Measurements from ENCODE around the gene COL19A1.

Gene COL19A1

DNA sequence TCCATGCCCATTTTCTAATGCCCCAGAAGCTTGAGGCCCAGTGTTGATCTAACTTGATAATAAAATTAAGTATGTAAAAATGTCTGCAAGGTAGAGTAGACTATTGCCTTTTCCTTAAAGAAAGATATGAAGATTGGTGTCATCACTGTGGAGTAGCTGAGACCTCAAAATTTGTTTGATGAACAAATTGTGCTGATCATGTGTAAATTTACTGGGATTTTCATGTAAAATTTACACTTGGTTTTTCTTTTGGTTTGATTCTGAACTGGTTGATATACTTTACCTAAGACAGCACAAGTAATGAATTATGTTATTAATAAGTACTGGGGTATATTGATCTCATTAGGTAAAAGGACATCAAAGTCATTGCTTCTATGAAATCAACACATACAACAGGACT lies 207.3 kb downstream of the COL19A1 start:
- DNase-seq = no peak

DNA sequence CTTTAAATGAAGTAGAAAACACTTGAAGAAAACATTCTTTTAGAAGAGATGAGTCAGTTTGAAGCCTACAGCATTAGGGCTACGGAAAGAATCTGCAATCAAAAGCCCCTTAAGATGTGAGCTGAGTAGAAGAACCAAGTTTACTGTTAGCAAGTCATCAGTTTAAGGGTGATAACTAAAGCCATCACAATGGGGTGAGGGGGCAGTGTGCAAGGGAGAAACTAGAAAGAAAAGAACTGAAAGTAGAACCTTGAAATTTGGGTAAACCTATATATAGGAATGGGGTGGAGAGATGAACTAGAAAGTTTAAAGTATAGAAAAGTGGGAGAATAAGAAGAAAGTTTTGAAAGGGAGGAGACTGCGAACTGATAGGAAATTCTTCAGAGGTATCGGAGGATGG lies 212.9 kb downstream of the COL19A1 start:
- DNase-seq = no peak

DNA sequence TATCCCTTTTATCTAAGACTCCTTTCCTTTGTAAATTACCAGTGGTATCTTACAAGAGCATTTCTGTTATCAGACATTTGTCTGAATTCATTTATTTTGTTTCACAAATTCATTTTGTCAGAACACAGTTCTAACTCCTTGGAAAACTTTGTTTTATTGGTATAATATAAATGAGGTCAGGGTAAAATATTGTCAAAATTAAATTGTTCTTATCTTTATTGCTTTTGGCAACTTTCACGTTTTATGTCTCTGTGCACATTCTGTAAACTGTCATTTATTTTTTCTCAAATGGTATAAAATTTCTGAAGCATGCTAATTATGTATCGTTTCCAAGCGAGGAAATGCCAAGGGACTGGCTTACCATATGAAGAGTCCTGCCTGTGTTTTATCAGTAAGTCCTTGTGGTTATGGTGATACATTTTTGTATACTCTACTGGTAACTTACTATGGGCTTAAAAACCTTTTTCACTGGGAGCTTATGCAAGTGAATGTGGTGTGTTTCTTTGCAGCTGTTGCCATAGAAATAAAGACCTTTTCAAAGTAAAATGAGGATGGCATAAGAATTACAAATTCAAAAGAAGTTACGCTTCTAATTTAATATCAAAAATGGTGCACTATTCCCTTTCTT lies 214.2 kb downstream of the COL19A1 start:
- DNase-seq = no peak

- DNase-seq = no peak
Measured at GRCh38 chr6:70082830-70083229, 216.5 kb downstream of the COL19A1 start.

- DNase-seq = no peak
Measured at GRCh38 chr6:70086806-70087205, 220.4 kb downstream of the COL19A1 start.

DNA sequence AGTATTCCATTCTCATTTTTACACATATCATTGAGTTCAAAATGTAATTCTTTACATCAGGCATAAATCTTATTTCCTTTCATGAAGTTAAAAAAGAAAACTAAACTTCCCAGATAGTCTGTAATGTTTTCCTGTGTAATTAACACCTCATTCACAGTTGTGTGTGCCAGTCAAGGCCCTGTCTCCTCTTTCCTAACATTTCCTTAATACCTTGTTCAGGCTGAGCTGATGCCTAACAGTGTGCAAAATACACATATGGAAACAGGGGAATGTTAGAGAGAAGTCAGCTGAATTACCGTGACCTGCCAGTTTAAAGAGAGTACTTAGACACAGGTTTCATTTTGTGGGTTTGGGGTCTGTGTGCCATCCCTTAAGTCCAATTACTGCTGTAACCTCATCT lies 227.8 kb downstream of the COL19A1 start:
- DNase-seq = no peak

- no peak for DNase-seq
Measured at GRCh38 chr6:70099732-70100131, 233.4 kb downstream of the COL19A1 start.

GRCh38 chr6:70103798-70104197 lies 237.4 kb downstream of the COL19A1 start:
- peak; percentile 63 for DNase-seq

- peak; percentile 76 for DNase-seq
Measured at GRCh38 chr6:70107852-70108629, 241.7 kb downstream of the COL19A1 start.

GRCh38 chr6:70110126-70111022 lies 244.0 kb downstream of the COL19A1 start:
- DNase-seq = no peak

- DNase-seq = no peak
Measured at GRCh38 chr6:70111737-70112136, 245.4 kb downstream of the COL19A1 start.

GRCh38 chr6:70112716-70113115 lies 246.4 kb downstream of the COL19A1 start:
- no peak for DNase-seq

- DNase-seq = no peak
Measured at GRCh38 chr6:70113171-70113570, 246.8 kb downstream of the COL19A1 start.

- no peak for DNase-seq
Measured at GRCh38 chr6:70118670-70119069, 252.3 kb downstream of the COL19A1 start.

DNA sequence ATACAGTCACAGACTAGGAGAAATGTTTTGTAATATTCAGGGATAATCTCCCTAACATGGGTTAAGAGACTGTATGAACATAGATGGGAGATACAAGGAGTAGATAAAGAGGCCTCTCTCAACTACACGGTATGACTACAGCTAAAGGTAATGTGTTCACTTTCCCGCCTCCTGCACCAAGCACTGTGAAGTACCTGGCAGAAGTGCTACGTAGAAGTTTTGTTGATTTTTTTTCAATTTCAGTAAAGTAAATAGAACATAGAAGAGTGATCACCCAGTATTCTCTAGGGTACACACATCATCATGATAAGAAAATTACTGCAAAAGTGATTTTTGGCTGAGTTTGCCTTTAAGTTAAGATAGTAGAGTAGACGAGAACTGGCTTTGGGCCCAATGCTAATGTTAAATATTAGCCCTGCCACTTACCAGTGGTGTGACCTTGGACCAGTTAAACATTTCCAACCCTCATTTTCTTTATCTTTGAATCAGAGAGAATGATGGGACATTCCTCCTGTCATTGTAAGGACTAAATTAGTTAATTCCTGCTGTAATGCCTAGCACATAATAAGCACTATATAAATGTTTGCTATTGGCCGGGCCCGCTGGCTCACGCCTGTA lies 253.0 kb downstream of the COL19A1 start:
- DNase-seq = no peak

GRCh38 chr6:70124443-70124842 lies 258.1 kb downstream of the COL19A1 start:
- no peak for DNase-seq

DNA sequence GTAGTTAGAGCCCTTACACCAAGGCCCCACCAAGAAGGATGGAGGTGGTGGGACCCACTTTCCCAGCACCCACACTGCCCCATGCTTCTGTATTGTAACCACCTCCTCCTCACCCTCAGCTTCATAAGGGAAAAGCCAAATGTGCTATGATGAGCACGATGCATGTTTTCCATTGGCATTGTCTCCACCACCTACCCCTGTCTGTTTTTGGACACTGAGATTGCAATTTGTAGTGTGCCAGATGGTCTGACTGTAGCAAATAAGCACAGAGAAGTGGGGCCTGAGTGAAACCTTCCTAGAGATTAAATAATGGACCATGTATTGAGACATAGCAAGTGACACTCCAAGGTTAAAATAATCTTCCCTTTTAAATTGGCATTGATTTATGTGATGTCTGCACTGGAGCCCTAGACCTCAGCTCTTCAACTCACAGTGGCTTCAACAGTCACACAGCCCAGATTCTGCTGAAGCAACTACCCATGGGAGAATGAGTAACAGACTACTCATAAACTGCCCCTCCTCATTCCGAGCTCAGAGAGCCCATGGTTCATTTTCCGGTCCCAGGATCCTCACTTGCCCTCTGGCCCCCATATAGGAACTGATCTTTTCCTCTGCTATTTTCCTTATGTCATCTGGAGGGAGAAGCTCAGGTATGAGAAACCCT lies 258.7 kb downstream of the COL19A1 start:
- DNase-seq = no peak

- DNase-seq = no peak
Measured at GRCh38 chr6:70125602-70126001, 259.2 kb downstream of the COL19A1 start.

DNA sequence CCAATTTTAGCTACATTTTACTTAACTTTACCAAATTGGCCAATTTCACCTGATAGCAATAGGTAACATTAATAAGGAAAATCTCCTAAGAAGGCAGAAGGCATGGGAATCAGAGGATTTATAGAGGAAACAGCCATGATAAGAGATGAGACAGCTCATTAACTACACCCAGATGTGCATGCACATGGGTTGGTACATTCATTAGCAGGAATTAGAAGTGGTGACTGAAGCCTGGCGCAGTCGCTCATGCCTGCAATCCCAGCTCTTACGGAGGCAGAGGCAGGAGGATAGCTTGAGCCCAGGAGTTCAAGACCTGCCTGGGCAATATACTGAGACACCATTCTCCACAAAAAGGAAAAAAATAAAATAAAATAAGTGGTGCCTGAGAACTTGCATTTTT lies 263.0 kb downstream of the COL19A1 start:
- no peak for DNase-seq

DNA sequence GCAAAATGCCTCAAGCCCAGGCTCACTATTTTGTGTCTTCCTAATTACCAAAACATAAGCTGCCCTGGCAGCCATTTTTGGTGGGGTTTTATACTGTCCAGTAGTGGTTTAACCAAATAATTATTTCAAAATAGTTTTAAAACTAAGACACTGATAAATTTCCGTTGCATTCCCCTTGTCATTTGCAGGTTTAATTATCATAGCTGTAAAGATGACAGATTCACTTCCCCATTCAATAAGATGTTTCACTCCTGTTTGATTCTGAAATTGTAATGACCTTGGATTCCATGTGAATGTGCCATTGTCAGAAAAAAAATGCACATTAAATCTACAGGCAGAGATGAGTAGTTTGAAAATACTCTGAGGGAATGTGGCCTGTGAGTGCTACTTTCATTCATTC lies 264.5 kb downstream of the COL19A1 start:
- DNase-seq = no peak

- peak; percentile 14 for DNase-seq
Measured at GRCh38 chr6:70131528-70131927, 265.2 kb downstream of the COL19A1 start.

DNA sequence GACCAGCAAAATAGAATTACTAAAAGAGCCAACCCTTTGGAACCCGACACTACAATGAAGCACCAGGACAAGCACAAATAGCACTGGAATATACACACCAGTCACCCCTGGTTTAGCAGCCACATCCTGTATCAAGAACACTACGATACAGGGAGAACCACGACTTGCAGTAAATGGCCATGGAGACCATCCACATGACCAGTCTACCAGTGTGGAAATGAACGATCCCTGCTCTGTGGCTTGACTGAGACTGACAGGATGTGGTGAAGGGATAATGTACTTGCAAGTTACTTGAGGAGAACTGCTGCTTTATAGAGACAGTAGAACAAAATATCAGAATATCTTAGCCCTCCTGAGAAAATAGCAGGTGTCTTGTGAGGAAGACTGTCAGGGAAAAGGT lies 266.9 kb downstream of the COL19A1 start:
- DNase-seq = no peak

DNA sequence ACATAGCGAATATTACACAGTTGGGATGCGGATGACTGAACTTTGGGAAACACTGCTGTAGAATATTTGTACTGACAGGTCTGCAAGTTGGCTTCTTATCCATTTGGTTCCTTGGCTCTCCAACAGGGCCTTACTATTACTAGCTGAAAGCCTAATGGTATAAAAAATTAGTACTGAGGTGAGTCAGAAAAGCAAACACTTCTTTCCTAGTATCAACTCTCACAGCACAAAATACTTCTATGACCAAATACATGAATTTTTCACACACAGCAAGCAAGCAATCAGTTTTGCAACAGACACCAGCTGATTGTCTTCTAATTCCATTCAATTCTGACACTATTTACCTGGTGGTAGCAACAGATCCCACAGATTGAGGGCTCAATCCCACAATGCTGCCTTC lies 268.2 kb downstream of the COL19A1 start:
- DNase-seq = peak; percentile 43

Data from DMS53 (cell line).